Neural progenitor cell (in vitro differentiated cells): Measurements from ENCODE around the gene GSE1.

ENCODE experiments used
- EZH2 ChIP-seq: fragments of 200-600 bp; sonication (generic); IDR thresholded peaks from 2 replicates; pipeline ENCODE4 v1.6.1; 2017; ENCODE audit warnings: antibody characterized with exemption, mild to moderate bottlenecking, moderate library complexity
- TF ChIP-seq, protein P1 (sequence below): fragments of 200-600 bp; sonication (generic); IDR thresholded peaks from 2 replicates; pipeline ENCODE4 v1.5.1; 2017; ENCODE audit warnings: antibody characterized with exemption, mild to moderate bottlenecking

DNA sequence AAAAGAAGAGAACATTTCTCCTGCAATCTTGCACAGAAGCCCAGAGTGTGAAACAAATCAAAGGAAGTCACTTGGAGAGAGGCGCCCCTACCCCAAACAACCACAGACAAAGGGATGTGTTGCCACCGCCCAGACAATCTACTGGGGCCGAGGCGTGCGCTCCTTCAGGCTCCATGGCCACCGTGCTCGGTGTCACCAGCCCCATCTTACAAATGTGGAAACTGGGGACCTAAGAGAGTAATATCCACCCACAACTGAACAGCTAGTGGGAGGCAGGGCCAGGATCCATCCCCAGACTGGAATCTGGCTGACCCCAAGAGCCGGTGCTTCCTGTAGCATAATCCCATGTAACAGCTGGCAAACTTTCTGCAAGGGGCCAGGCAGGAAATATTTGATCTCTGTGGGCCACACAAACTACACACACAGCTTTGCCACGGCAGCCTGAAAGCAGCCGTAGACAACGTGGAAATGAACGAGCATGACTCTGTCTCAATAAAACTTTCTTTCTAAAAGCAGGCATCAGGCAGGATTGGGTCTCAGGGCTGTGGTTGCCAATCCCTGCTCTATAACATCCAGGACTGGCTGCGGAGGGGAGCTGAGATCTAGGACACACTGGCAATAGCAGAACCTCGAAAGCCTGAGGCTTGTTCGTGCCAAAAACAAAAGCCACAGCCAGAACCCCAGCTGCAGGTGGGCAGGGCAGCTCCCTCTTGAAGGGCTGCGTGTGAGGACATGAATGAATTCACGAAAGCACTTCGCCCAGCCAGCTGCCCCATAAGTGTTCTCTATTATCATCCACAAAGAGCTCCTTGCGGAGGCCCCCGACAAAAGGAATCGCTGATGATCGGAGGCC is 102.3 kb downstream of the GSE1 start:
- TF ChIP-seq, protein P1, sequence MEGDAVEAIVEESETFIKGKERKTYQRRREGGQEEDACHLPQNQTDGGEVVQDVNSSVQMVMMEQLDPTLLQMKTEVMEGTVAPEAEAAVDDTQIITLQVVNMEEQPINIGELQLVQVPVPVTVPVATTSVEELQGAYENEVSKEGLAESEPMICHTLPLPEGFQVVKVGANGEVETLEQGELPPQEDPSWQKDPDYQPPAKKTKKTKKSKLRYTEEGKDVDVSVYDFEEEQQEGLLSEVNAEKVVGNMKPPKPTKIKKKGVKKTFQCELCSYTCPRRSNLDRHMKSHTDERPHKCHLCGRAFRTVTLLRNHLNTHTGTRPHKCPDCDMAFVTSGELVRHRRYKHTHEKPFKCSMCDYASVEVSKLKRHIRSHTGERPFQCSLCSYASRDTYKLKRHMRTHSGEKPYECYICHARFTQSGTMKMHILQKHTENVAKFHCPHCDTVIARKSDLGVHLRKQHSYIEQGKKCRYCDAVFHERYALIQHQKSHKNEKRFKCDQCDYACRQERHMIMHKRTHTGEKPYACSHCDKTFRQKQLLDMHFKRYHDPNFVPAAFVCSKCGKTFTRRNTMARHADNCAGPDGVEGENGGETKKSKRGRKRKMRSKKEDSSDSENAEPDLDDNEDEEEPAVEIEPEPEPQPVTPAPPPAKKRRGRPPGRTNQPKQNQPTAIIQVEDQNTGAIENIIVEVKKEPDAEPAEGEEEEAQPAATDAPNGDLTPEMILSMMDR, result no peak
- no peak for TF ChIP-seq EZH2
